Measurements from ENCODE around the gene ALCAM.

- TF ChIP-seq POLR2A (IDR thresholded peaks at IDR 0.05), result no peak
- TF ChIP-seq CTCF (IDR thresholded peaks at IDR 0.05), result no peak
Observed at GRCh38 chr3:105440113-105440512, 73.4 kb downstream of the ALCAM start.

All from Peyer's patch (tissue), 4 donors.